Hepatic stellate cell (primary cell): ENCODE data around the gene NDUFAF2.
A peak's percentile ranks its signal among the peaks of the same experiment; 100 is the strongest.
"Not testable (repeated sequence)": the region's sequence is repeated elsewhere in the genome, so short reads cannot be mapped to it uniquely, and the experiment has no call there.

Source experiments
- DNase-seq: peaks from one replicate; pipeline ENCODE4 v3.0.0; 2011; ENCODE audit warnings: low spot score

Gene NDUFAF2, protein sequence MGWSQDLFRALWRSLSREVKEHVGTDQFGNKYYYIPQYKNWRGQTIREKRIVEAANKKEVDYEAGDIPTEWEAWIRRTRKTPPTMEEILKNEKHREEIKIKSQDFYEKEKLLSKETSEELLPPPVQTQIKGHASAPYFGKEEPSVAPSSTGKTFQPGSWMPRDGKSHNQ

DNA sequence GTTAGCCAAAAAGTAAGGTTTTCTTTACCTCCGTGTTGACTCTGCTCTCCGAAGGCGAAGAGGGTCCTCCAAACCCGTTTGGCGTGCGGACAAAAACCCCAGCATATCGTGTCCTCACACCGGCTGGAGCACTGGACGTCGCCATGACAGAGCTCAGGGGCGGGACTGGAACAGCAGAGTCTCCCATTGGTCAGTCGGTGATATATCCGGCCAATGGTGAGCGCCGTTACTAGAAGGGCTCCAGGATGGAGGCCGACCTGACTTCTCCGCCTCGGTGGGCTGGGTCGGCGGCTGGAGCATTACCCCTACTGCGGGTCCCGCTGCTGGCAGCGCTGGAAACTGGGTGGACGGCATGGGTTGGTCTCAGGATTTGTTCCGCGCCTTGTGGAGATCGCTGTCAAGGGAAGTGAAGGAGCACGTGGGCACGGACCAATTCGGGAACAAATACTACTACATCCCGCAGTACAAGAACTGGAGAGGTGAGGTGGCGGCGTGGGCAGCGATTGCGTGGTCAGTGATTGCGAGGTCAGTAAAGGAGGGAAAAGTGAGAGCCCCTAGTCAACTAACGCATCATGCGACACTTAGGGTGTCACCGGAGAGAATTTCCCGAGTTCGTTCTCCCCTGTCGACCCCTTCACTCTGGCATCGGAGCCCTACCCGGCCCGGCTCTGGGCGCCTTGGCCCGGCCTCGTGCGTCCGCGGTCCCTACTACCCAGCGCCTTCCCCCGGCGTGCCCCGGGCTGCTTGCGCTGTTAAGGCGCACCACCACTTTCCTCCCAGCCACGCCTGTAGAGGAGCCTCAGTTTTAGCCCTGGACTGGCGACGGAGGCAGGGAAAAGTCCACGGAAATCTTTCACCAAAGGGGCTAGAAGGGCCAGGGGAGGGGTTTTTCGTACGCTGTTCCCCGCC, at the start of gene NDUFAF2, which contains the start of gene ERCC8:
Gene NDUFAF2, plus strand, starts transcription at position 302 of the 909 bp plus-strand sequence. Its CDS starts 51 bp downstream, at position 353.
Gene ERCC8, minus strand, starts transcription at position 167 of the 909 bp plus-strand sequence. Its CDS starts 62 bp downstream, at position 105.
- DNase-seq, result peak; percentile 95

DNA sequence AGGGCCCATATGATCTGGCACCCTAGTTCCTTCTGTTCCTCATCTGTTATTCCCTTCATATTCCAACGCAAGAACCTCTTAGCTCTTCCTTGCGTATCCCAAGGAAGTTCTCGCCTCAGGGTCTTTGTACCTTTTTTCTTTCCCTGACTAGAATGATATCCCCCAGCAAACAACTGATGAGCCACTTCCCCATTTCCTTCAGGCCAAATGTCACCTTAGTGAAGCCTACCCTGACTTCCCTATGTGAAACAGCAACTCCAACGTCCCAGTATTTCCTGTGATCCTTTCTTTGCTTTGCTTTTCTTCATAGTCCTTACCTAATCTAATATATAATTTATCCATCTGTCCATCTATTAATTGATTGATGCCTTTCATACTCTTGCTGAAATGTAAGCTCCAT, 48.0 kb upstream of the NDUFAF2 start:
- DNase-seq, result no peak

DNA sequence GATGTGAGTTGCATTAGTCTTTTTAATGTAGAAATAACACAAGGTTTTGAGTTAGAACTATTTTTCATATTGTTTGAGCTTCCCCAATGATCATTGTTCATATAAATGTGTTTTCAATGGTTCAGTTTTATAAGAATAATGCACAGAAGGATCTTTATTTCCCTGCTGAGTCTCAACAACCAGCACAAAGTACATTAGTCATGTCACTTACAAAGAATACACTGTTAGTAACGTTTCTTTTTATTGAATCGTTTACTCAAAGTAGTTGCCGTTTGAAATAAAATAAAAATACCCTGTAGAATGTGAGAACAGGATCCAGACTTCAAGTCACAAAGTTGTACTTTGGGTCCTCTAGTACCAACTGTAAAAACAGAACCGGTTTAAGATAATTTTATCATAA, 41.6 kb upstream of the NDUFAF2 start:
- no peak for DNase-seq

DNA sequence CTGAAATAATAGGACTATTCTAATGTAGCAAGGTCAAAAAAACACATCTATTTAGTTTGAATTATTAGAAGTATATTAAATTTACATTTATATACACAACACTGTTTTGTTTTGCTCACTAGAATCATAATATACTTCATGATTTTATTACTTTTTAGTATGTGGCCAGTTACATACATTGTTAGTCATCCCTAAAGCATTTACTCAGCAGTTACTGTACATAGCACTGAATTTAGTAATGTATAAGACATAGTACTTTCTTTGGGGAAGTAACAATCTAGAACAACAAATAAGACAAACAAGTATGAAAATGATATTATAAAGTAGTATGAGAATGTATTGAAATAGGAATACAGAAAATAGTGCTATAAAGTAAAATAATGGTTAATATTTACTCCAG, 28.4 kb upstream of the NDUFAF2 start:
- no peak for DNase-seq

DNA sequence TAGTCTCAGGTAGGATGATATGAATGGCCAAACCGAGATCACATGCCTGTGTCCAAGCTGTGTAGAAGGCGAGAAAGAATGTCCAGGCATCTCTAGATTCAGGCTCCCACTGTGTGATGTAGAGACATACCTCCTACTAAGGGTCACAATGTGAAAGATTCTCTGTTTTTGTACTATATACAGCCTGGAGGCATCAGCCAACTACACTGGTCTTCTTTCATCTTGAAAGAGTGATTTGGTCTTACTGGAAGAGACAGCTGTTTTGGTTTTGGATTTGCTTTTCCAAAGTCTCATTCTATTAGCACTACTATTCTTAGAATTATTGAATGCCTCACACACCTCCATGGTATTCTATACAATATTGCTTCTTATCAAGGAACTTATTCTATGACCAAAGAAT, 26.5 kb upstream of the NDUFAF2 start:
- no peak for DNase-seq

DNA sequence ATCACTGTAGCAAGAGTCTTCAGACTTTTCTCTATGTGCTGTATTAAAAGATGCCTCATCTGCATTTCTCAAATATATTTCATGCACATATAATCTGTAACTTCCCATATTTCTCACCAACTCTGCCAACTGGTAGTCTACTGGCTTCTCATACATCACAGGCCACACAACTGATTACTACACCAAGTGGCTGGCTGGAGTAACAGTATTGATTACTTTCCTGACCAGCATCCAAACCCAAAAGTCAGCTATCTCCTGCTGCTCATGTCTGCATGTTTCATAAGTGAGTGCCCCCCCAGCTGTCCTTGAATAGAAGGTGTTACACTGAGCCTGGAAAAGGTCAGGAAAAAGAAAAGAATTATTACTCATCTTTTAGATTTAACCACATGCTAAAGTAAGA, 17.6 kb upstream of the NDUFAF2 start:
- DNase-seq, result no peak

DNA sequence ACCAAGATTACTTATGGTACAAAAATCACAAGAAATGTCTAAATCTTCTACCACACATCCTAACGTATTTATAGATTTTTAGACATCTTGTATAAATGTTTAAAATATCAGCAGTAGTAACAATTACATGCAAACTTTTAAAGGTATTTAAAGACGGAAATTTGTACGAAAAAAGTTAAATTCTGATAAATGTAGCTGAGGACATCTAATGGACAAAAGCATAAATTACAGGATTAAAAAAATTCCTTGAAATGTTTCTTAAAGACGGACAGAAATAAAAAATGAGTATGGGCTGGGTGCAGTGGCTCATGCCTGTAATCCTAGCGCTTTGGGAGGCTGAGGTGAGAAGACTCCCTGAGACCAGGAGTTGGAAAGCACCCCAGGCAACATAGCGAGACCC, 16.0 kb upstream of the NDUFAF2 start:
- DNase-seq, result no peak

DNA sequence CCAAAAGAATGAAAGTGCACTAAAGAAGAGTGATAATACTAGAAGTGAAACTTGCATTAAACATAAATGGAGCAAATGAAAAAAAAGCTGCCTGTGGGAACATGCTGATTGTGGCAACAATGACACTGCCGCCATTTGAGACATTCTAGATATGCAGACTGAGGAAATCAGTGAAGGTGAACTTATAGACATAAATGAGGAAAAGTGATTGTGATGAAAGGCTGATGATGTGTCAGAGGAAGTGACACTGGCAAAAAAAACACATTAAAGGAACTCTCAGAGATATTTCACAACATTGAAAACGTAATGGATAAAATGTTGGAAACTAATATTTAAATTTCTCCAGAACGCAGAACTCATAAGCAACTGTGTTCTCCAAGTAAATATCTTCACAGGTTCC, 1.4 kb upstream of the NDUFAF2 start:
- DNase-seq, result no peak

DNA sequence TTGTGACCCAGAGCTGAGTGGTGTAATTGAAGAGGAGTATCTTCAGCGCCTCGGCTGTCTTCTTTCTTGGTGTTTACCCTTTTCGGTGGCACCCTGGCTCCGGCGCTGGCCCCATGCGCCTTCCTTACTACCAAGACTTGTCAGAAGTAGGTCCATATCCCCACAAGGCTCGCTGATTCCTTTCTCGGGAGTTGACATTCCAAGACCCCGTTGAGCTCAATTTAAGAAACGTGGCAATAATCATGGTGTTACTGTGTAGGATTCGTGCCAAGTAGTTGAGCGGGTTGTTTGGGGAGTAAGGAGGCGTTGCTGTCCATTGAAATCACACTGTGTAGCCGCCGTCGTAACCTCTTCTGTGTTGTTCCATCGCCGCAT, 795 bp downstream of the NDUFAF2 start:
- peak; percentile 9 for DNase-seq

DNA sequence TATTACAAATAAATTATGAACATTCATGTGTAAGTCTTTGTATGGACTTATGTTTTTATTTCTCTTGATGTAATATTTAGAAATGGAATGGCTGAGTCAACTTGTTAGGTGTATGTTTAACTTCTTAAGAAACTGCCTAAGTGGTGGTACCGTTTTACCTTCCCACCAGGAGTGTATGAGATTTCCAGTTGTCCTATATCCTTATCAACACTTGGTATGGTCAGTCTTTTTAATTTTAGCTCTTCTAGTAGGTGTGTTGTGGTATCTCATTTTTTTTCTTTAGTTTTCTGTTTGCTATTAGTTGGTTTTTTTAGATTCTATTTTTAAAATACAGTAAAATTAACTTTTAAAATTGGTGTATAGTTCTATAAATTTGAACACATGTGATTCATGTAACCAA, 3.7 kb downstream of the NDUFAF2 start:
- no peak for DNase-seq

DNA sequence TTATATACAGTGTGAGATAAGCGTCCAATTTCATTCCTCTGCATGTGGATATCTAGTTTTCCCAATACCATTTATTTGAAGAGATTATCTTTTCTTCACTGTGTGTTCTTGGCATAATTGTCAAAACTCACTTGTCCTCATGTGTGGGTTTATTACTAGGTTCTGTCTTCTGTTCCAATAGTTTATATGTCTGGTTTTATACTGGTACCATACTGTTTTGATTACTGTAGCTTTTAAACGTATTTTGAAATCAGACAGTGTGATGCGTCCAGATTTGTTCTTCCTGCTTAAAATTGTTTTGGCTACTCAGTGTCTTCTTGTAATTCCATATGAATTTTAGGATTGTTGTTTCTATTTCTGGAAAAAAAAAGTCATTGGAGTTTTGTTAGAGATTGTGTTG, 10.2 kb downstream of the NDUFAF2 start:
- no peak for DNase-seq

DNA sequence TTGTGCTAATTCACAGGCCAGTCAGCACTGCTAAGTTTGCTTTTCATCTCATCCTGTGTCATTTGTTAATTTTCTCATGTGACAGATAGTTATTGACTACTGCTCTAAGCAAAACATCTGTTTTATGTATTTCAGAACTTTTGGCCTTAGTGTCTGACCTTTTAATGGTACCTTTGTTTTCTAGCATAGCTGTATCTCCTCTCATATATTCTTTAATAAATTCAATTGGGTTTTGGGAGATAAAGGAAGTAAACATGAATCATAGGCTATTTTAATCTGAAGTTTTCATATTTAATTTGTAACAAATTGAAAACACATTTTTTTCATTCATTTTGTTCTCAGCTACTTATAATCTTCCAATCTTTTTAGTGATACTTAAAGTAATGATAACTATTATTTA, 13.1 kb downstream of the NDUFAF2 start:
- DNase-seq, result no peak

DNA sequence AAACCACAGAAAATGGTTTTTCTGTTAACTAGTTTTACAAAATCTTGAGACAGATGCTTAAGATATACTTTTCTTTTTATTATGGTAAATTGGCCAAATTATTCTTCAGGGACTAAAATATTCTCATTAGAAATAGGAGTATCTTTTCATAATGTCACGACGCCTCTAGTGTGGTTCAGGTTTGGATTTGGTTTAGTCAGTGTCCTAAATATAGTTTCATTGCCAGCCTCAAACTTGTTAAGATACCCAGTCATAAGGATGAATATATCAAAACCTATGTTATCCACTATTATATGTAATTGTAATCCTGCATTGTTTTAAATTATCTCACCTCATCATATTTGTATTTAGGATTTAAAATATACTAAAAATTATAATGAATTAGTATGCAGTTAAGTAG, 13.7 kb downstream of the NDUFAF2 start:
- DNase-seq, result no peak

DNA sequence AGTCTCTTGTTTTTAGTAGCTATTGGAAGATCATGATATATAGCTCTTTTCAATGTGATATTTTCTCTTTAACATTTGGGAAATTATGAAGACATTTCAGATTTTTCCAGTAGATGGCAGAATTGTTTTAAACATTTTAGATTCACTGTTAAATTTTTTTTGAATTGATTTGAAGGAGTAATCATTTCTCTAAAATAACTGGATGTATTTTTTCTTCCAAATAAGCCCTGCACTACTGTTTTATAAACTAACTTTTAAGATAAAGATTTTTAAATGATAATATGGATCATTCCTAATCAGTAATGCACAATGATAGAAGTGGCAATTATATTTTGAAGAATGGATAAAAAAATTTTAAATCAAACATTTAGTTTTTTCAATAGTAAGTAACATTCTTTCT, 14.2 kb downstream of the NDUFAF2 start:
- no peak for DNase-seq

DNA sequence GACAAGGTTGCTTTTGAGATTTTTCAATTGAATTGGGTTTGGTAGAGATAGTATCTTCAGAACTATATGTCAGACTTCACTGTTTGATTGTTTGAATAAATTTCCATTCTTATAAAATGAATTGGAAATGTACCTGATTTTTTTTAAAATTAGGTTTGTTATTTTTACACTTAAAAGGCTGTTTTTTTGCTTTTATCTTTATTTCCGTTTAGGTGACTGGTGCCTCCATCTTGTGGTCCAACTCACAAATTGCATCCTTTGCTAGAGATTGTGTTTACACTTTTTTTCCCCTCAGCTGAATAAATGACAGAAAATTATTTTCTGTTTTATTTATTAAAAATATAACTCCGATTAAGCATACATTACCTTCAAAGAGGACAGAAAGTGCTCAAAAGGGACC, 15.6 kb downstream of the NDUFAF2 start:
- DNase-seq, result no peak

DNA sequence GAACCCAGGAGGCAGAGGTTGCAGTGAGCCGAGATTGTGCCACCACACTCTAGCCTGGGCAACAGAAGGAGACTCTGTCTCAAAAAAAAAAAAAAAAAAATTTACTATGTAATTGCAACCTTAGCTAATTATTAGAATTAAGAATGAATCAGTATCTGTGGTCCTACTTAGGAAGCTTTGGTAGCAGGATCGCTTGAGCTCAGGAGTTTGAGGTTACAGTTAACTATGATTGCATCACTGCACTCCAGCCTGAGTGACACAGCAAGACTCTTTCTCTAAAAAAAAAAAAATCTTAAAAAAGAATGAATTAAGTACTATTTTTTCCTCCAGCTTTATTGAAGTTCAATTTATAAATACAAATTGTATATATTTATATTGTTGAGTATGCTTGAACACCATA, 16.7 kb downstream of the NDUFAF2 start:
- no peak for DNase-seq

DNA sequence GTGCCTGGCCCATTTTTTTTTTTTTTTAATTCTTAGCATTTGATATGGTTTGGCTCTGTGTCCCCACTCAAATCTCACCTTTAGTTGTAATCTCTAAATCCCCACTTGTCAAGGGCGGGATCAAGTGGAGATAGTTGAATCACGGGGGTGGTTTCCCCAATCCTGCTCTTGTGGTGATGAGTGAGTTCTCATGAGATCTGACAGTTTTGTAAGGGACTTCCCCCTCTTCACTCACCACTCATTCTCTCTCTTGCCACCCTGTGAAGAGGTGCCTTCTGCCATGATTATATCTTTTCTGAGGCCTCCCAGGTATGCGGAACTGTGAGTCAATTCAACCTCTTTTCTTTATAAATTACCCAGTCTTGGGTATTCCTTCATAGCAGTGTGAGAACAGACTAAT, 27.2 kb downstream of the NDUFAF2 start:
- no peak for DNase-seq

DNA sequence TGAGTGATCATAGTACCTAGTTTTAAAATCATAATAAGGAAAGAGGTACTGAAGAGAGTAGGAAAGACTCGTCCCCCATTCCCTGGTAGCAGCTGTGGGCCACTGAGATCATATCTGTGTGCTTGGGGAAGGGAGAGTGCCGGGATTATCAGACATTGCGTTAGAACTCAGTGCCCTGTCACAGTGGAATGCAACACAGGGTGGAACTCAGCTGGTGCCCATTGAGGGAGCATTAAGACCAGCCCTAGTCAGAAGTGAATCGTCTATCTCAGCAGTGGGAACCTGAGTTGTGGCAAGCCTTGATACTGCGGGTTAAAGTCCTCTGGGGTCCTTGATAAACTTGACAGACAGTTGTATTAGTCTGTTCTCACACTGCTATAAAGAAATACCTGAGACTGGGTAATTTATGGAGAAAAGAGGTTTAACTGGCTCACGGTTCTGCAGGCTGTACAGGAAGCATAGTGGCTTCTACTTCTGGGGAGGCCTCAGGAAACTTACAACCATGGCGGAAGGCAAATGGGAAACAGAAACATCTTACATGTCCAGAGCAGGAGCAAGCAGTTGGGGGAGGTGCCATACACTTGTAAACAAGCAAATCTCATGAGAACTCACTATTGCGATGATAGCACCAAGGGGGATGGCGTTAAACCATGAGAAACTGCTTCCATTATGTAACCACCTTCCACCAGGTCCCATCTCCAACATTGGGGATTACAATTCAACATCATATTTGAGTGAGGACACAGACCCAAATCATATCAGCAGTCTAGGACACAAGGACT, 33.1 kb downstream of the NDUFAF2 start:
- DNase-seq, result no peak

DNA sequence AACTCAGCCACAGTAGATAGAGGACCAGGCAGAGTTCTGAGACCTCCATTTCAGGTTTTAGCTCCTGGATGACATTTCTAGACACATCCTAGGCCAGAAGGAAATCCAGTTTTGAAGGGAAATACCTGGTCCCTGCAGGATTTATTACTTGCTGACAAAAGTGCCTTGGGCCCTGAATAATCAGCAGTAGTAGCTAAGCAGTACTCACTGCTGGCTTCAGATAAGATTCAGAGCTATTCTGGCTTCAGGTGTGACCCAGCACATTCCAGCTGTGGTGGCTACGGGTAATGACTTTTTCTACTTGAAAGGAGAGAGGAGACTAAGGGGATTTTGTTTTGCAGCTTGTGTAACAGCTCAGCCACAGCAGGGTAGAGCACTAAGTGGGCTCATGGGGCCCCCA, 34.0 kb downstream of the NDUFAF2 start:
- no peak for DNase-seq

DNA sequence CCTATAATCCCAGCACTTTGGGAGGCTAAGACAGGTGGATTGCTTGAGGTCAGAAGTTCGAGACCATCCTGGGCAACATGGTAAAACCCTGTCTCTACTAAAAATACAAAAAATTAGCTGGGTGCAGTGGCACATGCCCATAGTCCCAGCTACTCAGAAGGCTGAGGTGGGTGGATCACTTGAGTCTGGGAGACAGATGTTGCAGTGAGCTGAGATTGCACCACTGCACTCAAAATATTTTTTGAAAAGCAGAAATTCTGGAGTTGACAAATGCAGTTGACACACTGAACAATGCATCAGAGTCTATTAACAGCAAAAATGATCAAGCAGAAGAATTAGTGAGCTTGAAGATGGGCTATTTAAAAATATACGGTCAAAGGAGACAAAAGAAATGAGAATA, 35.5 kb downstream of the NDUFAF2 start:
- DNase-seq, result no peak

DNA sequence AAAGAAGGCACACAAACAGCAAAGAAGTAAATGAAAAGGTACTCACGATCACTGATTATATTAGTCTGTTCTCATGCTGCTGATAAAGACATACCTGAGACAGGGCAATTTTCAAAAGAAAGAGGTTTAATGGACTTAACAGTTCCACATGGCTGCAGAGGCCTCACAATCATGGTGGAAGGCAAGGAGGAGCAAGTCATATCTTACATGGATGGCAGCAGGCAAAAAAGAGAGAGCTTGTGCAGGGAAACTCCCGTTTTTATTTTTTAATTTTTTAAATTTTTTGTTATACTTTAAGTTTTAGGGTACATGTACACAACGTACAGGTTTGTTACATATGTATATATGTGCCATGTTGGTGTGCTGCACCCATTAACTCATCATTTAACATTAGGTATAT, 37.1 kb downstream of the NDUFAF2 start:
- DNase-seq, result not testable (repeated sequence)

DNA sequence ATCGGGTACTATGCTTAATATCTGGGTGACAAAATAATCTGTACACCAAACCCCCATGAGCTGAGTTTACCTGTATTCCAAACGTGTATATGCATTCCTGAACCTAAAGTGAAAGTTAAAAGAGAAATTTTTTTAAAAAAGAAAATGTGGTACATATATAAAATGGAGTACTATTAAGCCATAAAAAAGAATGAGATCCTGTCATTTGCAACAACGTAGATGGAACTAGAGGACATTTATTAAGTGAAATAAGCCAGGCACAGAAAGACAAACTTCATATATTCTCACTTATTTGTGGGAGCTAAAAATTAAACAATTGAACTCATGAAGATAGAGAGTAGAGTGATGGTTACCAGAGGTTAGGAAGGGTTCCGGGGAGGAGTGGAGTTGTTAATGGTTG, 44.8 kb downstream of the NDUFAF2 start:
- no peak for DNase-seq

DNA sequence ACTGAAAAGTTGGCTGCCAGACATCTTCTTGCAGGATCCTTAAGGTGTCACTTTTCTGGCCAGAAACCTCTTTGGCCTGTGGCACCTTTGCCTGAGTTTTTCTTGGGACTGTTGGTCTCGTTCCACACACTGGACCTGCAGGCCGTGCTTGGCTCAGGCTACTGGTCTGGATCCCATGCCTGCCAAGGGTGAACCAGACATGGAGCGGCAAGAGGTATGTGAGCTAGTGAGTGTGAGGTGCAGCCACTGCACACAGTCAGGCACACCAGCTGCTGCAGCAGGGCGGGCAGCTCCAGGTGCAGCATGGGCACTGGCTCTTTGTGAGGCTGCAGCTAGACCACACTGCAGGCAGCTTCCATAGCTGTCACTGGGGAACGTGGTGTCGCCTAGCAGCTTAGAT, 47.9 kb downstream of the NDUFAF2 start:
- DNase-seq, result no peak
